SK-N-SH treated with all-trans-retinoic acid at 6 μM for 48 hours (cell line): Measurements from ENCODE around the gene ABCA10.

Source experiments
- ATAC-seq: fragments of 200-7000 bp; cut with Tn5 transposase; 3 replicates; pipeline ENCODE4 v1.9.1; 2020; ENCODE audit warnings: mild to moderate bottlenecking, moderate library complexity
- ARNTL ChIP-seq: fragments of 450-650 bp; formaldehyde crosslinking; IDR thresholded peaks from 2 replicates; pipeline ENCODE4 v1.5.0; 2020; ENCODE audit warnings: low read depth, mild to moderate bottlenecking, moderate library complexity, borderline replicate concordance
- BACH2 ChIP-seq: fragments of 250-450 bp; sonication (Bioruptor Pico); IDR thresholded peaks from 2 replicates; pipeline ENCODE4 v1.9.0; 2021; ENCODE audit warnings: mild to moderate bottlenecking, borderline replicate concordance
- CREB5 ChIP-seq: fragments of 250-450 bp; sonication (Bioruptor Pico); IDR thresholded peaks from 2 replicates; pipeline ENCODE4 v1.5.1; 2020; ENCODE audit warnings: low read depth, mild to moderate bottlenecking, moderate library complexity
- CSDC2 ChIP-seq: fragments of 250-450 bp; sonication (Bioruptor Pico); IDR thresholded peaks from 2 replicates; pipeline ENCODE4 v1.5.0; 2020; ENCODE audit warnings: mild to moderate bottlenecking, moderate library complexity
- CSRNP3 ChIP-seq: fragments of 250-450 bp; sonication (Bioruptor Pico); IDR thresholded peaks from 2 replicates; pipeline ENCODE4 v1.5.1; 2021; ENCODE audit warnings: mild to moderate bottlenecking, moderate library complexity
- ESRRG ChIP-seq: fragments of 250-450 bp; sonication (Bioruptor Pico); IDR thresholded peaks from 2 replicates; pipeline ENCODE4 v1.6.1; 2021; ENCODE audit warnings: mild to moderate bottlenecking
- GLIS3 ChIP-seq: fragments of 250-450 bp; sonication (Bioruptor Pico); IDR thresholded peaks from 2 replicates; pipeline ENCODE4 v1.5.0; 2020; ENCODE audit warnings: mild to moderate bottlenecking, moderate library complexity
- ISL1 ChIP-seq: fragments of 250-450 bp; sonication (Bioruptor Pico); IDR thresholded peaks from 2 replicates; pipeline ENCODE4 v2.1.2; 2022; ENCODE audit warnings: mild to moderate bottlenecking, moderate library complexity
- PATZ1 ChIP-seq: fragments of 250-450 bp; sonication (Bioruptor Pico); IDR thresholded peaks from 2 replicates; pipeline ENCODE4 v1.8.0; 2020; ENCODE audit warnings: mild to moderate bottlenecking, moderate library complexity, borderline replicate concordance
- POU6F1 ChIP-seq: fragments of 250-450 bp; sonication (Bioruptor Pico); IDR thresholded peaks from 2 replicates; pipeline ENCODE4 v1.8.0; 2021; ENCODE audit warnings: low read depth, mild to moderate bottlenecking, moderate library complexity, borderline replicate concordance
- PPARA ChIP-seq: fragments of 250-450 bp; sonication (Bioruptor Pico); IDR thresholded peaks from 2 replicates; pipeline ENCODE4 v1.5.0; 2020; ENCODE audit warnings: mild to moderate bottlenecking, borderline replicate concordance
- RARB ChIP-seq: fragments of 250-450 bp; sonication (Bioruptor Pico); IDR thresholded peaks from 2 replicates; pipeline ENCODE4 v1.8.0; 2021; ENCODE audit warnings: mild to moderate bottlenecking, moderate library complexity
- SNAI2 ChIP-seq: fragments of 250-450 bp; sonication (Bioruptor Pico); IDR thresholded peaks from 2 replicates; pipeline ENCODE4 v1.5.0; 2020; ENCODE audit warnings: mild to moderate bottlenecking, moderate library complexity
- TCF4 ChIP-seq: fragments of 250-450 bp; sonication (Bioruptor Pico); IDR thresholded peaks from 2 replicates; pipeline ENCODE4 v1.8.0; 2021; ENCODE audit warnings: mild to moderate bottlenecking, moderate library complexity, borderline replicate concordance
- TOX ChIP-seq: fragments of 250-450 bp; sonication (Bioruptor Pico); IDR thresholded peaks from 2 replicates; pipeline ENCODE4 v1.8.0; 2021; ENCODE audit warnings: mild to moderate bottlenecking, moderate library complexity, borderline replicate concordance
- TSHZ2 ChIP-seq: fragments of 250-450 bp; sonication (Bioruptor Pico); IDR thresholded peaks from 2 replicates; pipeline ENCODE4 v1.5.0; 2020; ENCODE audit warnings: mild to moderate bottlenecking, moderate library complexity
- ZC3H10 ChIP-seq: fragments of 250-450 bp; sonication (Bioruptor Pico); IDR thresholded peaks from 2 replicates; pipeline ENCODE4 v1.5.1; 2021; ENCODE audit warnings: mild to moderate bottlenecking, moderate library complexity
- ZFP3 ChIP-seq: fragments of 250-450 bp; sonication (Bioruptor Pico); IDR thresholded peaks from 2 replicates; pipeline ENCODE4 v1.5.0; 2020; ENCODE audit warnings: mild to moderate bottlenecking, moderate library complexity
- ZFP30 ChIP-seq: fragments of 450-650 bp; formaldehyde crosslinking; IDR thresholded peaks from 2 replicates; pipeline ENCODE4 v1.5.0; 2022; ENCODE audit warnings: mild to moderate bottlenecking, moderate library complexity
- ZNF565 ChIP-seq: fragments of 450-650 bp; formaldehyde crosslinking; conservative IDR thresholded peaks from 2 replicates; pipeline ENCODE4 v1.5.0; 2020; ENCODE audit warnings: low read depth, mild to moderate bottlenecking, moderate library complexity
- ZNF8 ChIP-seq: fragments of 450-650 bp; formaldehyde crosslinking; IDR thresholded peaks from 2 replicates; pipeline ENCODE4 v1.5.0; 2020; ENCODE audit warnings: mild to moderate bottlenecking, moderate library complexity

ABCA10 gene

GRCh38 chr17:69117855-69118784 lies 110.5 kb downstream of the ABCA10 start (continued):
- TF ChIP-seq PATZ1 (CRISPR knock-in tag): no peak
- TF ChIP-seq ZNF8 (CRISPR knock-in tag): no peak
- no peak for TF ChIP-seq POU6F1 (CRISPR knock-in tag)

- TF ChIP-seq PPARA (CRISPR knock-in tag) (no peak), TOX (CRISPR knock-in tag) (no peak), CSDC2 (CRISPR knock-in tag) (no peak), RARB (CRISPR knock-in tag) (no peak)
- ATAC-seq: no peak
These were observed 116.8 kb downstream of the ABCA10 start for GRCh38 chr17:69111794-69112193.

GRCh38 chr17:69105907-69106730 lies 122.5 kb downstream of the ABCA10 start:
- no peak for TF ChIP-seq ISL1 (CRISPR knock-in tag)
- TF ChIP-seq ARNTL (CRISPR knock-in tag): no peak
- TF ChIP-seq ZFP30 (CRISPR knock-in tag): no peak
- no peak for TF ChIP-seq TSHZ2
- no peak for TF ChIP-seq CSRNP3 (CRISPR knock-in tag)
- no peak for TF ChIP-seq TOX (CRISPR knock-in tag)
- no peak for TF ChIP-seq GLIS3 (CRISPR knock-in tag)
- no peak for TF ChIP-seq ZNF8 (CRISPR knock-in tag)
- TF ChIP-seq RARB (CRISPR knock-in tag): no peak
- no peak for TF ChIP-seq SNAI2
- no peak for TF ChIP-seq TCF4
- no peak for TF ChIP-seq CREB5 (CRISPR knock-in tag)
- no peak for TF ChIP-seq ZNF565 (CRISPR knock-in tag)
- no peak for TF ChIP-seq ZFP3 (CRISPR knock-in tag)
- no peak for TF ChIP-seq ESRRG (CRISPR knock-in tag)
- TF ChIP-seq BACH2 (CRISPR knock-in tag): no peak
- no peak for TF ChIP-seq ZC3H10
- no peak for TF ChIP-seq POU6F1 (CRISPR knock-in tag)
- no peak for TF ChIP-seq PPARA (CRISPR knock-in tag)
- no peak for ATAC-seq
